ENCODE data around the gene MANF. TPM values are rescaled to one million over a fixed set of nuclear protein-coding genes. Genes with fewer than 3 reads are reported as not detected.
A peak's percentile ranks its signal among the peaks of the same experiment; 100 is the strongest.

MANF gene
- 10 to 100 TPM; 86.2 to 88.2 TPM for total RNA-seq

DNA sequence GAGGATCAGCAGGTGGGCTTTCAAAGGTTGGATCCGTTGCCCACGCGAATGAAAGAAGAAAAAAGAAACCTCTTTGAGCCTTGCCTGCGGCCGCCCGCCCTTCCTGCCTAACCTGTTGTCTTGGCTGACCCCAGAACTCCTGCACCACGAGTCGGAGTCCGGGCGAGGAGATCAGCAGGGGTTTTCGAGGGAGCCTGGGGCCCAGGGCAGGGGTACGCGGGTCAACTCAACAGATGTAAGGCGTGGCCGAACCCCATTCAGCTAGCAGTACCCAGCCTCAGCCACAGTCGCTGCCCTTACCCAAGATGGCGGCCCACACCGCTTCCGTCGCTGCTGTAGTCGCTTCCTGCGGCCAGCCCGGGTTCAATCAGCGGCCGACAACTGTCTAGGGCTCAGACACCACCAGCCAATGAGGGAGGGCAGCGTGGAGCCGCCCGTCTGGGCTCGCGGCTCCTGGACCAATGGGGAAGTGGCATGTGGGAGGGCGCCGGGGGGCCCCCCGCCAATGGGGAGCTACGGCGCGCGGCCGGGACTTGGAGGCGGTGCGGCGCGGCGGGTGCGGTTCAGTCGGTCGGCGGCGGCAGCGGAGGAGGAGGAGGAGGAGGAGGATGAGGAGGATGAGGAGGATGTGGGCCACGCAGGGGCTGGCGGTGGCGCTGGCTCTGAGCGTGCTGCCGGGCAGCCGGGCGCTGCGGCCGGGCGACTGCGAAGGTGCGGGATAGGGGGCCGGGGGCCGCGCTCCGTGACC, at the start of gene MANF:
Gene MANF (plus strand): TSS at position 566 of the 748 bp plus-strand sequence. CDS start 52 bp downstream, at position 618.
- H3K4me1 Mint-ChIP-seq, result peaks cover 37% of the 10 kb centered on the region
- POLR2A ChIA-PET, result interaction anchor here (0.6 to 2.8 kb wide), 23 partner anchors 8 to 1048 kb away, joined by 3 to 19 read pairs (median 5); partner anchors contain the start of genes ABHD14B, CISH, DCAF1 and HEMK1
- peak within 1 kb of the TSS; percentile 91 for H3K4me3 Mint-ChIP-seq
- peak; percentile 95 for DNase-seq
- no peaks in the 10 kb centered on the region for H3K27me3 Mint-ChIP-seq
- no peaks in the 10 kb centered on the region for H3K9me3 Mint-ChIP-seq
- ATAC-seq (ENCODE audit: low read depth), result peak; percentile 97
- peak within 1 kb of the TSS; percentile 95 for H3K27ac Mint-ChIP-seq
- H3K36me3 Mint-ChIP-seq, result peaks cover 20% of the 10 kb centered on the region

DNA sequence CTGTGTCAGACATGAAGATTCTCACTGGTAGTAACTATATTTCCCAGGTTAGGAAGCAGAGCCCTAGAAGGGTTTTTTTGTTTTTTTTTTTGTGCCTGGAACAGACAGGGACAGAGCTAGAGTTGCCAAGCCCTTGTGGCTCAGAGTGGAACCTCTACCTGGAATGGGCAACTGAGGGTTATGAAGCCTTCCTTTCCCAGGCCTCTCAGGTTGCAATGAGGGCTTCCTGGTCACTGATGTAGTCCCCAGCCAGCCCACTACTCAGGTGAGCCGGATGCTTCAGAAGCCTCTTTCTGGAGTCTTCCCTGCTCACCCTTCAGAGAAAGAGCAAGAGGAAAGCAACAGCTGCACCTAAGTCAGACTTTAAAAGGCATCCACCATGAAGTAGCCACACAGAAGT, 48.8 kb upstream of the MANF start:
- no peak for DNase-seq
- H3K4me3 Mint-ChIP-seq, result no peak overlapping the region
- H3K27me3 Mint-ChIP-seq, result no peaks in the 10 kb centered on the region

DNA sequence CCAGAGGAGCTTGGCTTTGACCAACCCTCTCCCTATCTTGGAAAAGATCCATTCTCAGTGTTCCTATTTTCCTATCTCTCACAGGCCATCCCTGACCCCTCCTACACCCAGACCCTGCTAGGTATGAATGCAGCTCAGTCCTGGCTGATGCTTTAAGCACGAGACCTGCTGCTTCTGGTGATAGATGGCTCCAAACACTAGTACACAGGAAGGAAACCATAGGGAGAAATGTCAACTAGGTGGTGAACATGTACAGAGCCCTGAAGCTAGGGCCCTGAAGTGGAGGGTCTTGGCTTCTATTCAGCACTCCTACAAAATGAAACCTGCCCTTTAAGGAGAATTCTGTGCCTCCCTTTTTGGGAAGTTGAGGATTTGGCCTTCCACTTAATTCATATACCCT, 47.4 kb upstream of the MANF start:
- POLR2A ChIA-PET, result no interaction called here
- no peaks in the 10 kb centered on the region for H3K36me3 Mint-ChIP-seq
- ATAC-seq (ENCODE audit: low read depth), result no peak
- no peaks in the 10 kb centered on the region for H3K4me1 Mint-ChIP-seq
- no peaks in the 10 kb centered on the region for H3K9me3 Mint-ChIP-seq
- no peak for DNase-seq
- no peak overlapping the region for H3K4me3 Mint-ChIP-seq
- no peak overlapping the region for H3K27ac Mint-ChIP-seq
- H3K27me3 Mint-ChIP-seq, result no peaks in the 10 kb centered on the region

More for the DNA sequence above, 48.8 kb upstream of the MANF start:
- POLR2A ChIA-PET, result no interaction called here
- no peak overlapping the region for H3K27ac Mint-ChIP-seq
- no peaks in the 10 kb centered on the region for H3K36me3 Mint-ChIP-seq
- no peaks in the 10 kb centered on the region for H3K4me1 Mint-ChIP-seq
- no peak for ATAC-seq (ENCODE audit: low read depth)
- H3K9me3 Mint-ChIP-seq, result no peaks in the 10 kb centered on the region

DNA sequence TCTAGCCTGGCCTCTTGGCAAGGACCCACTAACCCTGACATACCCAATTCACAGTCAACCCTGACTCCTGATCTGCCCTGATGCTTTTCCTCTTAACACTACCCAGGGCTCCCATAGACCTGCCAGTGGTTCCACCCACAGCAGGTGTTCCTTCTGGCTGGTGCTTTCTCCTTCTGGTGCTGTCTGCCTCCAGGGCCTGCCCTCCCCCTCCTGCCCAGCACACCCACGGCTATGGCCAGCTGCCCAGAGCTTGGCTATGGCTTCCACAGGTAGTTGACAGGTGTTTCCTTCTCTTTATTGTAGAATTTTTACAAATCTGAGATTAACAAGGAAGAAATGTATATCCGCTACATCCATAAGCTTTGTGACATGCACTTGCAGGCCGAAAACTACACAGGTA, 46.5 kb upstream of the MANF start:
- Mint-ChIP-seq H3K9me3 (no peaks in the 10 kb centered on the region), H3K27ac (no peak overlapping the region), H3K4me1 (no peaks in the 10 kb centered on the region), H3K4me3 (no peak overlapping the region), H3K27me3 (no peaks in the 10 kb centered on the region), H3K36me3 (peaks cover 1% of the 10 kb centered on the region)
- ATAC-seq (ENCODE audit: low read depth) (no peak), DNase-seq (no peak)
- POLR2A ChIA-PET, result no interaction called here

DNA sequence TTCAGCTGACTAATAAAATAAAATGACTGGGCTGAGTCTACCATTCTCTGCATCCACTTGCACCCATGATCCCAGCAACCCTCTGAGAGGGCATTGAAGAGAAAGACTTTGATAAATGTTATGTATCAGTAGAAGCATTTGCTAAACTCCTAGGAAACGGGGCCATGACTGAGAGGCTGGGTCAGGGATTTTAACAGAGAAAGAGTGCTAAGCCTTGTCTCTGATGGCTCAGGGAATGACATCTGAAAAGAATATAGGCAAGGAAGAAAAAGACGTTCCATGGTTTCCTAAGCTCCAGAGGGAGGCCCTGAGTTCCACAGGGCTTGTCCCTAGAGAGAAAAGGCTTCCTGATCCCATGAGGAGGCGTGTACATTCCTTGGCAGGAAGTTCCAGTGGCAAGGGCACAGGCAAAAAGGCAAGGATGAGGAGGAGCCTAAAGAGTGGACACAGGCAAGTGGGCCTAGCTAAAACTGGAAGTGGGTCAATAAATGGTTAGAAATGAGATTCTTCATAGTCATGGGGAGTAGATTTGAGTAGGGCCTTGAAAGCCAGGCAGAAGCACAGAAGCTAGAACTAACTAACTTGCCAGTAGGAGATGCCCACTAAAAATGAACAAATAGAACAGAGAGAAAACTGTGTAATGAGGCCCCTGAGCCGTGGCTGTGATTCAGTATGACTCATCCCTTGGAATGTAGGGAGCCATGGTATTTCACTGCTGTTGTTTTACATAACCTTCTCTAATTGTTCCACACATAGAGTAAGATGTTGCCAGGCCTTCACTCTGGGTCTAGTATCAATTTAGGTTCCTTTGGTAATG, 44.9 kb upstream of the MANF start:
- POLR2A ChIA-PET, result no interaction called here
- ATAC-seq (ENCODE audit: low read depth), result no peak
- Mint-ChIP-seq H3K36me3 (peaks cover 1% of the 10 kb centered on the region), H3K9me3 (peaks cover 1% of the 10 kb centered on the region), H3K4me3 (no peak overlapping the region), H3K4me1 (no peaks in the 10 kb centered on the region), H3K27ac (no peak overlapping the region), H3K27me3 (no peaks in the 10 kb centered on the region)
- no peak for DNase-seq

DNA sequence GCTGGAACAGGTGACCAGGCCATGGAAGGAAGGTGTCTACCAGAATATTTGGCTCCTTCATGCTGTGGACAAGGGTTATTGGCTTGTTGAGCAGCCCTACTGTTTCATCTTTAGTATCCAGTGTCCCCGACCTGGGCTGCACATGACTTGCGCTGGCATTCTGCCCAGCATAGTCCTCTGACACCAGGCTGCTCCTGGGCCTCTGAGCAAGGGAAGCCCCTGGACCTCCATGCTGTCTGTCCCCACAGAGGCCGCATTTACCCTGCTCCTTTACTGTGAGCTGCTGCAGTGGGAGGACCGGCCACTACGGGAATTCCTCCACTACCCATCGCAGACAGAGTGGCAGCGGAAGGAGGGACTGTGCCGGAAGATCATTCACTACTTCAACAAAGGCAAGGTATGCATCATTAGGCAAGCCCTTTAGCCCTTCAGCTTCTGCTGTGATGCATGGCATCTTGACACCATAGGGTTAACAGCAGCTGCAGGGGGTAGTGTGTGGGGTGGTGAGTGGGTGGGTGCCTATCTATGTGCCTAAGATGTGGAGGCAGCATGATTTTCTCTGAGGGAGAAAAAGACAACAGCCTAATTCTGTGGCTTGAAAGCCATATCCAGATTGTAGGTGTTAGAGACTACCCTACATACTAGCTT, 44.0 kb upstream of the MANF start:
- H3K27ac Mint-ChIP-seq, result no peak overlapping the region
- no peak overlapping the region for H3K4me3 Mint-ChIP-seq
- DNase-seq (no peak), ATAC-seq (ENCODE audit: low read depth) (no peak)
- no peaks in the 10 kb centered on the region for H3K4me1 Mint-ChIP-seq
- POLR2A ChIA-PET, result no interaction called here
- no peaks in the 10 kb centered on the region for H3K27me3 Mint-ChIP-seq
- peaks cover 1% of the 10 kb centered on the region for H3K9me3 Mint-ChIP-seq
- peaks cover 1% of the 10 kb centered on the region for H3K36me3 Mint-ChIP-seq

DNA sequence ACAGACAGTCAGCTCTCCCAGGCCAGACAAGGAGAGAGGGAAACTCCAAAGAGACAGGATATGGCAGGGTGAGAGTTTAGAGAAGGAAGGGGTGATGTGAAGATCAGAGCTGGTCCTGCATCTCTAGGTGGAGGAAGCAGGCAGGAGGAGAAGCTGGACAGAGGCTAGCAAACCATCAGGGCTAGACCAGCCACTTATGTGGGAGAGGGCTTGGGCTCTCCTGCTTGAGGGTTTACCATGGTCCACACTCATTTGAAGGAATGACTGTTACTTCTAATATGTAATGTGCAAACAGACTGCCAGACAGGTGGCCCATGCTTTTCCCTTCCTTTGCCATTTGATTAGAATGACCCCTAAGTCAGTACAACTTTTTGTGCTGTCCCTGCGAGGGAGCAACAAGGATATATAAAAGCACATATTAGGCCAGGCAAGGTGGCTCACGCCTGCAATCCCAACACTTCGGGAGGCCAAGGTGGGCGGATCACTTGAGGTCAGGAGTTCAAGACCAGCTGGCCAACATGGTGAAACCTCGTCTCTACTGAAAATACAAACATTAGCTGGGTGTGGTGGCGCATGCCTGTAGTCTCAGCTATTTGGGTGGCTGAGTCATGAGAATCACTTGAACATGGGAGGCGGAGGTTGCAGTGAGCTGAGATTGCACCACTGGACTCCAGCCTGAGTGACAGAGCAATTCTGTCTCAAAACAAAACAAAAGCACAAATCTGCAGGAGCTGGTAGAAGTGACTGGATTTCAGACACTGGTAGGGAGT, 41.0 kb upstream of the MANF start:
- H3K27ac Mint-ChIP-seq, result no peak overlapping the region
- no peak for ATAC-seq (ENCODE audit: low read depth)
- H3K4me1 Mint-ChIP-seq, result no peaks in the 10 kb centered on the region
- no peak for DNase-seq
- no peaks in the 10 kb centered on the region for H3K27me3 Mint-ChIP-seq
- H3K9me3 Mint-ChIP-seq, result peaks cover 3% of the 10 kb centered on the region
- H3K4me3 Mint-ChIP-seq, result no peak overlapping the region
- H3K36me3 Mint-ChIP-seq, result peaks cover 1% of the 10 kb centered on the region
- POLR2A ChIA-PET, result no interaction called here

DNA sequence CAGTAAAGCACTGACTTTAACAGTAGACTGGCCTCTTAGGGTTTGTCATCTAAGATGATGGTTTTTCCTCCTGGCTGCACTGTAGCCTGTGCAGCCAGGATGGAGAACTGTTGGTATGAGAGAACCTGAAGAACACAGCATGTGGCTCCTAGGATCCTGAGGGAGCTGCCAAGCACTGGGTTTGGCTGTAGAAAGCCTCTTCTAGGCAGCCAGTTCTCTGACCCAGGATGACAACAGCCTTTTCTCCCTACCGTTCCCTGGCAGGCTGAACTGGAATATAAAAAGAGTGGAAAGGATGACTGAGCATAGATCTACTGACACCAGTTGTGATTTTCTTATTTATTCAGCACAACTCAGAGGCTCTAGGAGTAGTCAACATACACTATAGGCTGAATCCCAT, 34.3 kb upstream of the MANF start:
- no peaks in the 10 kb centered on the region for H3K27me3 Mint-ChIP-seq
- no peaks in the 10 kb centered on the region for H3K4me1 Mint-ChIP-seq
- POLR2A ChIA-PET, result interaction anchor here (0.8 kb wide), 1 partner anchor 98 kb away, joined by 3 read pairs; no protein-coding TSS in a partner anchor
- no peak for ATAC-seq (ENCODE audit: low read depth)
- no peak overlapping the region for H3K4me3 Mint-ChIP-seq
- peaks cover 3% of the 10 kb centered on the region for H3K9me3 Mint-ChIP-seq
- no peak overlapping the region for H3K27ac Mint-ChIP-seq
- peaks cover 5% of the 10 kb centered on the region for H3K36me3 Mint-ChIP-seq
- DNase-seq, result no peak

DNA sequence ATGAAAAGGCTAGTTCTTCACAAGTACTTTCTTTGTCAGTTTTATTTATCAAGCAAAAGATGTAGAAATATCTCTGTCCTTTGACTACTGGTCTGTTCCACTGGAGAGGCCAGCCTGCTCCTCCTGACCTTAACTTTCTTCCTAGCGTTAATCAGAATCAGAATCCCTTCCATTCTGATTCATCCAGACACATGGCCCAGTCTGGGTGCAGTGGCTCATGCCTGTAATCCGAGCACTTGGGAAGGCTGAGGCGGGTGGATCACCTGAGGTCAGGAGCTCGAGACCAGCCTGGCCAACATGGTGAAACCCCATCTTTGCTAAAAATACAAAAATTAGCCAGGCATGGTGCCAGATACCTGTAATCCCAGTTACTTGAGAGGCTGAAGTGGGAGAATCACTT, 32.0 kb upstream of the MANF start:
- Mint-ChIP-seq H3K36me3 (peaks cover 5% of the 10 kb centered on the region), H3K4me3 (no peak overlapping the region), H3K4me1 (no peaks in the 10 kb centered on the region), H3K9me3 (peaks cover 1% of the 10 kb centered on the region), H3K27ac (no peak overlapping the region), H3K27me3 (no peaks in the 10 kb centered on the region)
- POLR2A ChIA-PET, result no interaction called here
- ATAC-seq (ENCODE audit: low read depth) (no peak), DNase-seq (no peak)

DNA sequence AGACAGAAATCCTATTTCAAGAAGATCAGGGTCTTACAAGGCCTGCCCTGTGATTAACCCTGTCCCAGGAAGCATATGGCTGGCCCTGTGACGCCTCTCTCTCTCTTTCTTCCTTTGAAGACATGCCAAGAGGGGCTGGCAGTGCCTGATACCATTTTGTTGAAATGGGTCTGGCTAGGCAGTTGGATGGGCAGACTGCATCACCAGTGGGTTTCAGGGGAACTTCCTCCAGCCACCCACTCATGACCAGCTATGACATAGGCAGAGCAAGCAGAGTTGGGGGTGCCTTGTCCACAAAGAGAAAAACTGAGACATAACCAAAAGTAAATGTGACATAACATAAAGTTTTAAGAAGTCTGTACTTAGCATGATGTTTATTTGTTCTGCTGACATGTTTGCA, 31.4 kb upstream of the MANF start:
- peaks cover 5% of the 10 kb centered on the region for H3K36me3 Mint-ChIP-seq
- no peak overlapping the region for H3K4me3 Mint-ChIP-seq
- POLR2A ChIA-PET, result no interaction called here
- DNase-seq (no peak), ATAC-seq (ENCODE audit: low read depth) (no peak)
- H3K4me1 Mint-ChIP-seq, result no peaks in the 10 kb centered on the region
- H3K27ac Mint-ChIP-seq, result no peak overlapping the region
- H3K27me3 Mint-ChIP-seq, result no peaks in the 10 kb centered on the region
- H3K9me3 Mint-ChIP-seq, result peaks cover 1% of the 10 kb centered on the region

DNA sequence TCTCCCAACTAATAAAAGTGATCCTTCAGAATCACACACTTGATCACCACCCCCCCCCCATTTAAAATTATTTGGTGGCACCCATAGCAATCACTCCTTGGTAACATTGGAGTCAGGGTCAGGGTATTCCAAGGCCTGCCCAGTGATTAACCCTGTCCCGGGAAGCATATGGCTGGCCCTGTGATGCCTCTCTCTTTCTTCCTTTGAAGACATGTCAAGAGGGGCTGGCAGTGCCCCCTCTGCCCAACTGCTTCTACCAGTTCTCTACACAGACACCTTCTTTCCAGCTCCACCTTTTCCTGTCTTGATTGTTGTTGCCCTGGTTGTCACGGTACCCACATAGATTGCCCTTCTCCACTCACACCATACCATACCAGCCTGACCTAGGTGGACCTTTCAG, 30.9 kb upstream of the MANF start:
- no peak overlapping the region for H3K27ac Mint-ChIP-seq
- H3K27me3 Mint-ChIP-seq, result no peaks in the 10 kb centered on the region
- ATAC-seq (ENCODE audit: low read depth) (no peak), DNase-seq (no peak)
- peaks cover 5% of the 10 kb centered on the region for H3K36me3 Mint-ChIP-seq
- POLR2A ChIA-PET, result no interaction called here
- H3K9me3 Mint-ChIP-seq, result peaks cover 1% of the 10 kb centered on the region
- no peak overlapping the region for H3K4me3 Mint-ChIP-seq
- no peaks in the 10 kb centered on the region for H3K4me1 Mint-ChIP-seq

DNA sequence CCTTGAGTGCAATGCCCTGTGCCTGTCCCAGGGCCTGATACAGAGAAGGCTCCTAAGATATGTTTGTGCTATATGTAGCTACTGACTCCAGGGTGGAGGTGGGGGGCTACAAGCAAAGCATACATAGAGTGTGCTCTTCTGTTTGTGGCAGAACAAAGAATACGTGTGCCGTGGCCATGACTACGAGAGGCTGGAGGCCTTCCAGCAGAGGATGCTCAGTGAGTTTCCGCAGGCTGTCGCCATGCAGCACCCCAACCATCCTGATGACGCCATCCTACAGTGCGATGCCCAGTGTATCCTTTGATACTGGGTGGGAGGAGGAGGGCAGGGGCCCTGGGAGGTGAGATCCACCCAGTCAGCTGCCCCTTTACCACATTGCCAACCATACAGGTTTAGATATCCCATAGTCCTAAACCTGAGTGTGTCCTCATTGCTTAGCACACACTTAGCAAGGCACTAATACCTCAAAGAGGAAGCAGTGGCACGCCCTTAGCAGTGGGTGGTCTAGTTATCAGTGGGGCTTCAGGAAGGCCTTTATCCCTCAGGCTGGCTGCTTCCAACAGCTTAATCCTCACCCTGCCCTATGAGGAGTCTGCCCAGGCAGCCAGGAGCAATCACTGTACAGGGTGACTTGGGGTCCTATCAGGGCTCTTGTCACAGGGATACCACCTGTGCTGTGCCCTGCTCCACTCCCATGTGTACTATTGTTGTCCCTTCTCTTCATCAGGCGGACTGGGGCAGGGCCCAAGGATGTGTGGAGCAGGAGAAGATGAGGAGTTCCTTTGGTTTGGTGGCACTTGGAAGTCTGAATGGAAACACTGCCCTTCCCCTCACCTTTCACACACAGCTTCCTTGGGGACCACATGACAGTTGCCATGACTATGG, 30.1 kb upstream of the MANF start:
- no peak overlapping the region for H3K27ac Mint-ChIP-seq
- POLR2A ChIA-PET, result interaction anchor here (1.1 kb wide), 1 partner anchor 294 kb away, joined by 3 read pairs; no protein-coding TSS in a partner anchor

More for the DNA sequence above, 30.1 kb upstream of the MANF start:
- Mint-ChIP-seq H3K4me1 (no peaks in the 10 kb centered on the region), H3K27me3 (no peaks in the 10 kb centered on the region), H3K4me3 (no peak overlapping the region), H3K9me3 (peaks cover 1% of the 10 kb centered on the region), H3K36me3 (peaks cover 3% of the 10 kb centered on the region)
- ATAC-seq (ENCODE audit: low read depth), result no peak
- no peak for DNase-seq
